T-cell (primary cell): ENCODE results near the gene PCYOX1L. TPM values are rescaled to one million over a fixed set of nuclear protein-coding genes. Genes with fewer than 3 reads are reported as not detected.

Experiments
- ATAC-seq, 4 experiments: fragments of 200-7000 bp in 3 of 4; fragments of 150-1000 bp in 1 of 4; cut with Tn5 transposase; replicated peaks in 1 of 4; 1 replicate in 3 of 4; 2 replicates in 1 of 4; pipeline ENCODE4 v1.10.0; 2021; ENCODE audit warnings: moderate library complexity in 3 of 4, mild to moderate bottlenecking in 2 of 4, moderate number of reproducible peaks in 1 of 4
- CTCF ChIA-PET, 2 donors: fragments of 300-600 bp; sonication (Branson Sonifier 250); formaldehyde crosslinking; loops; one replicate each; lab custom pipeline; 2022; ENCODE audit warnings: antibody characterized with exemption in 2 of 2; lab: Charles Lee
- POLR2A ChIA-PET, 2 donors: fragments of 300-600 bp; sonication (Branson Sonifier 250); formaldehyde crosslinking; loops; one replicate each; lab custom pipeline; 2022; ENCODE audit warnings: antibody characterized with exemption in 2 of 2; lab: Charles Lee
- DNase-seq, 35 experiments: peaks; one replicate each; pipeline versions ENCODE4 v3.0.0 to v3.0.0-alpha.2; 2013 to 2023
- H3K27ac ChIP-seq: one replicate; pipeline ENCODE4 v1.5.1; 2013; ENCODE audit warnings: low read length
- H3K27me3 ChIP-seq, 2 experiments: replicated peaks in 1 of 2; 1 replicate in 1 of 2; 2 replicates in 1 of 2; pipeline versions ENCODE4 v1.6.1 to v1.7.0; 2013; ENCODE audit warnings: low read length in 1 of 2, mixed read lengths in 1 of 2; ENCODE audit not compliant: control insufficient read depth in 2 of 2, insufficient read depth in 2 of 2; ENCODE audit errors: extremely low read depth in 1 of 2
- H3K36me3 ChIP-seq, 2 donors: 1 replicate in 1 of 2; 2 replicates in 1 of 2; pipeline versions ENCODE4 v1.6.1 to v1.7.0; 2013; ENCODE audit warnings: low read length in 1 of 2; ENCODE audit not compliant: control insufficient read depth in 2 of 2, insufficient read depth in 1 of 2; ENCODE audit errors: extremely low read depth in 1 of 2
- H3K4me1 ChIP-seq, 2 experiments: 1 replicate in 1 of 2; 2 replicates in 1 of 2; pipeline versions ENCODE4 v1.6.1 to v1.7.0; 2013; ENCODE audit warnings: low read length in 2 of 2, mixed read lengths in 1 of 2; ENCODE audit not compliant: insufficient read depth in 2 of 2, control insufficient read depth in 1 of 2; ENCODE audit errors: extremely low read depth in 1 of 2
- H3K4me3 ChIP-seq, 2 donors: 1 replicate in 1 of 2; 2 replicates in 1 of 2; pipeline versions ENCODE4 v1.5.1 to v1.7.0; 2013; ENCODE audit warnings: mild to moderate bottlenecking in 2 of 2, low read length in 1 of 2, moderate library complexity in 1 of 2; ENCODE audit not compliant: control insufficient read depth in 1 of 2; ENCODE audit errors: extremely low read depth in 1 of 2
- H3K9me3 ChIP-seq: 2 replicates; pipeline ENCODE4 v1.7.0; 2013
- H3K27ac Mint-ChIP-seq, 2 donors: one replicate each; pipeline ENCODE4 v1.8.0; 2020 to 2021; ENCODE audit warnings: mild to moderate bottlenecking in 2 of 2, mixed read lengths in 2 of 2
- H3K27me3 Mint-ChIP-seq, 2 donors: one replicate each; pipeline ENCODE4 v1.8.0; 2021 to 2022; ENCODE audit warnings: mixed read lengths in 2 of 2
- H3K36me3 Mint-ChIP-seq: one replicate; pipeline ENCODE4 v1.8.0; 2021; ENCODE audit warnings: mixed read lengths
- H3K4me1 Mint-ChIP-seq, 3 donors: one replicate each; pipeline ENCODE4 v1.8.0; 2020 to 2022; ENCODE audit warnings: mixed read lengths in 3 of 3, mild to moderate bottlenecking in 1 of 3
- H3K4me3 Mint-ChIP-seq, 3 donors: one replicate each; pipeline ENCODE4 v1.8.0; 2020 to 2022; ENCODE audit warnings: mild to moderate bottlenecking in 3 of 3, mixed read lengths in 3 of 3, moderate library complexity in 3 of 3
- H3K9me3 Mint-ChIP-seq, 3 donors: one replicate each; pipeline ENCODE4 v1.8.0; 2020 to 2022; ENCODE audit warnings: mixed read lengths in 3 of 3
- WGBS: methylation state at CpG from one replicate; pipeline ENCODE4 v1.1.5; 2013; ENCODE audit warnings: missing lambda C conversion rate; ENCODE audit not compliant: insufficient coverage; 5-methylcytosine and 5-hydroxymethylcytosine counted together
- total RNA-seq, 35 experiments: library from RNA in 6 of 35; stranded (reverse) in 6 of 35; fragments of 120-200 nt in 1 of 35; gene quantifications; one replicate each; pipeline versions ENCODE4 v1.2.1 to v1.2.4 and lab custom pipeline; 2013 to 2026

PCYOX1L gene
- total RNA-seq, 5 donors from 2014 or later (not counting 1 experiment from before 2014, with no cell fraction given): 26.9 to 40.2 (median 35.0) TPM

DNA sequence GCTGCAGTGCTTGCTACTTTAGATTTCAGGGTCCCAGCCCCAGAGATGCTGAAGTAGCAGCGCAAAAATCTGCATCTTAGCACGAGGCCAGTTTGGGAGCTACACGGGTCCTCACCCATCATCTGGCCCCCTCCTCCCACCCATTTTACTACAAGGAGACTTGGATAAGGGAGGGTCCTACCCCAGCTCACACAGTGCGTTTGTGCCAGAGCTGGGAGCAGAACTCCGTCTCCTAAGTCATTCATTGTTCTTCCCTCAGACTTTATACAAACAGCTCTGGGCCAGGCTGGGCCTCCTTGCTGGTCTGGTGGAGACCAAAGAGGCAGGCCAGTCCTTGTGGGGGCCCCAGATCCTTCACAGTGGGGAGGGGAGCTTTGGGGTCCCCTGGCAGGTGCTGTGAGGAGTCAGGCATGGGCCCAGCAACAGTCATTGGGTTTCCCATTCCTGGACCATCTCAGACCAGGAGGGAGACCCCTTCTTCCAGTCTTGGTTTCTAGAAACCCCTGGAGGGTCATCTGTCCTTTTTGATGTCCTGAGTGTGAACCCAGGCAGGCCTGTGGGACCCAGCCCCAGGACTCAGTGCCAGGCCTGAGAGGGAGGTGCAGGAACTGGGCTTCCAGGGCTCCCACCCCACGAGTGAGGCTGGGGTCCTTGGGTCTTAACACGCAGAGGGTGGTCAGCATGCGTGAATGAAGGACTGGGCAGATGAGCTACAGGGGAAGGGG is 23.6 kb downstream of the PCYOX1L start:
- peaks cover 0 to 2% of the 10 kb centered on the region in 2 donors for H3K27me3 Mint-ChIP-seq
- peaks cover 0 to 7% of the 10 kb centered on the region in 2 experiments for H3K4me1 ChIP-seq
- ChIA-PET POLR2A (interaction anchor here in 1 of 2 donors (0.6 kb wide), 1 partner anchor 243 kb away, joined by 4 read pairs; no protein-coding TSS in a partner anchor), CTCF (interaction anchor here (0.5 to 2.5 kb wide), 16 partner anchors 10 to 1103 kb away, joined by 3 to 18 read pairs (median 3); partner anchors contain the start of gene PCYOX1L (in 1 of the 2))
- peaks cover 0 to 9% (median 2%) of the 10 kb centered on the region in 3 donors for H3K4me1 Mint-ChIP-seq
- DNase-seq (no peak), ATAC-seq (no peak)
- no peaks in the 10 kb centered on the region for H3K9me3 Mint-ChIP-seq
- H3K36me3 ChIP-seq: no peaks in the 10 kb centered on the region
- no peak overlapping the region for H3K4me3 ChIP-seq
- H3K27ac Mint-ChIP-seq: no peak overlapping the region
- H3K4me3 Mint-ChIP-seq: no peak overlapping the region
- no peaks in the 10 kb centered on the region for H3K9me3 ChIP-seq
- no peak overlapping the region for H3K27ac ChIP-seq
- peaks cover 0 to 24% of the 10 kb centered on the region in 2 experiments for H3K27me3 ChIP-seq
- WGBS: 13% methylated on average over 3 of the region's 8 CpGs
- peaks cover 4% of the 10 kb centered on the region for H3K36me3 Mint-ChIP-seq

DNA sequence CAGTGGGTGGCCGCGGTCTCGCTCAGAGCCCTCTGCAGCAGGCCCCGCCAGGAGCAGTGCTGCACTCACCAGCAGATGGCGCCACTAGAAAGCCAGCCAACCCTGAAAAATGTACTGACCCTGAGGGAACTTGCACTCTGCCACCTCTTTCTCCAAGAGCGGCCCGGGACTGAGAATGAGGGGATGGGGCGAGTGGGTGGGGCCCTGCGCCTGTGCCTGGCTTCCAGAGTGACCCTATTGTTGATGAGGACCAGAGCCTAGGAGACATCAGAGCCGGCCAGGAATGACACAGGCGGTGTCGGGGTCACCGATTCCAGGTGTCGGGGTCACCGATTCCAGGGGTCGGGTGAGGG is 24.1 kb downstream of the PCYOX1L start:
- Mint-ChIP-seq H3K4me3 (no peak overlapping the region), H3K4me1 (peaks cover 0 to 9% (median 2%) of the 10 kb centered on the region in 3 donors), H3K36me3 (peaks cover 4% of the 10 kb centered on the region), H3K27ac (no peak overlapping the region), H3K27me3 (peaks cover 0 to 2% of the 10 kb centered on the region in 2 donors), H3K9me3 (no peaks in the 10 kb centered on the region)
- peaks cover 0 to 23% of the 10 kb centered on the region in 2 experiments for H3K27me3 ChIP-seq
- no peak overlapping the region for H3K4me3 ChIP-seq
- CTCF ChIA-PET: interaction anchor here (0.5 to 2.5 kb wide), 16 partner anchors 10 to 1102 kb away, joined by 3 to 18 read pairs (median 3); partner anchors contain the start of gene PCYOX1L (in 1 of the 2)
- peaks cover 0 to 7% of the 10 kb centered on the region in 2 experiments for H3K4me1 ChIP-seq
- H3K27ac ChIP-seq: no peak overlapping the region
- no peaks in the 10 kb centered on the region for H3K9me3 ChIP-seq
- H3K36me3 ChIP-seq: no peaks in the 10 kb centered on the region
- POLR2A ChIA-PET: interaction anchor here in 1 of 2 donors (0.6 kb wide), 1 partner anchor 242 kb away, joined by 4 read pairs; no protein-coding TSS in a partner anchor
- ATAC-seq: peak; percentile 64 to 85 (median 72)
- DNase-seq: peak; percentile 10 to 79 (median 60)
- WGBS: 35% methylated on average over 10 of the region's 16 CpGs

DNA sequence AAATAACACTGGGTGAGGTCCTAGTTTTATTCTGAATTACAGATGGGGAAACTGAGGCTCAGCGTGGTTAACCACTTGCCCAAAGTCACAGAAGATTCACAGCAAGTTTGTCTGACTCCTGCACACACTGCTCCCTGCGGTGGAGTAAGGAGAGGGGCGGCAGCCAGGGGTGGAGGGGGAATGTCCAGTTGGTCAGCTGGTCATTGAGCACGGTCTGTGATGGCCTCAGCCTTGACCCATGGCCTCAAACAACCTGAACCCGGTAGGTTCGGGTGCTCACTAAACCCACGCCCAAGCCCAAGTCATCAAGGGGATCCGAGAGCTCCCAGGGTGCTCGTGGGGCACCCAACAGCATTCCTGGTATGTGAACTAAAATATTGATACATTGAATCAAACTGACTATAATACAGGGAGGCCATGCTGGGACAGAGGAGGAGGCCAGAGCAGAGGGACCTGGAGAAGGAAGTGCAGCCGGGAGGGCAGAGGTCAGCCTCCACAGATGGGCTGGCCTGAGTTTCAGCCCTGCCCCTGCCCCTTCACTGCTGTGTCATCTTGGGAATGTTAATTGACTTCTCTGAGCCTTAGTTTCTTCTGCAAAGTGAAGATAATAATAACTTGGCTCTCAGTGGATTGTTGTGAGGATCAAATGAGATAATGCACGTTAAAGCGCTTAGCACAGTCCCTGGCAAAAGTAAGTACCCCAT is 24.8 kb downstream of the PCYOX1L start:
- Mint-ChIP-seq H3K4me1 (peaks cover 0 to 9% (median 2%) of the 10 kb centered on the region in 3 donors), H3K36me3 (no peaks in the 10 kb centered on the region), H3K27ac (no peak overlapping the region), H3K9me3 (no peaks in the 10 kb centered on the region), H3K27me3 (peaks cover 0 to 2% of the 10 kb centered on the region in 2 donors), H3K4me3 (no peak overlapping the region)
- Histone ChIP-seq H3K27me3 (peaks cover 0 to 20% of the 10 kb centered on the region in 2 experiments), H3K4me1 (peaks cover 0 to 7% of the 10 kb centered on the region in 2 experiments), H3K36me3 (no peaks in the 10 kb centered on the region), H3K4me3 (no peak overlapping the region), H3K27ac (no peak overlapping the region), H3K9me3 (no peaks in the 10 kb centered on the region)
- ChIA-PET POLR2A (interaction anchor here in 1 of 2 donors (1.0 kb wide), 1 partner anchor 72 kb away, joined by 3 read pairs; no protein-coding TSS in a partner anchor), CTCF (interaction anchor here (0.5 to 2.3 kb wide), 13 partner anchors 8 to 183 kb away, joined by 3 to 7 read pairs (median 3); no protein-coding TSS in a partner anchor)
- WGBS: 88% methylated on average over 6 of the region's 12 CpGs
- ATAC-seq (no peak), DNase-seq (no peak)

DNA sequence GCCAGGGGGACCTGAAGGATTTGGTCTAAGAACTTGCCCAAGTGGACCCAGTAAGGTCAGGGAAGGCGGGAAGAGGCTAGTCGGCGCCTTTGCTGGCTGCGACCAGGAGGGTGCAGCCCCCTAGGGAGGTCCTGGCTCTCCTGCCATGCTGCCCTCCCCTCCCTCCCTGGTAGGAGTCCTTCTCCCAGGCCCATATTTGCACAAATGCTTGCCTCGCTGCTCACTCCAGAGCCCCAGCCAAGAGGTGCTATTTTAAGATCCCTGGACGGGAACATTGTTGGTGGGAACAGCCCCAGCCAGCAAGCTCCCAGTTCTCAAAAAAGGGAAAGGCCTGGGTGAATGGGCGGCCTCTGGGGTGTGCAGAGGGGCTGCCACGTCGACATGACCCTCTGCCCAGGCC is 25.6 kb downstream of the PCYOX1L start:
- DNase-seq: no peak
- 100% methylated on average over 1 of the region's 9 CpGs for WGBS
- Histone ChIP-seq H3K27me3 (peaks cover 0 to 20% of the 10 kb centered on the region in 2 experiments), H3K9me3 (no peaks in the 10 kb centered on the region), H3K36me3 (no peaks in the 10 kb centered on the region), H3K4me1 (peaks cover 0 to 7% of the 10 kb centered on the region in 2 experiments), H3K4me3 (no peak overlapping the region), H3K27ac (no peak overlapping the region)
- H3K36me3 Mint-ChIP-seq: no peaks in the 10 kb centered on the region
- H3K4me3 Mint-ChIP-seq: no peak overlapping the region
- peaks cover 0 to 9% (median 2%) of the 10 kb centered on the region in 3 donors for H3K4me1 Mint-ChIP-seq
- H3K9me3 Mint-ChIP-seq: no peaks in the 10 kb centered on the region
- ChIA-PET CTCF (interaction anchor here in 1 of 2 donors (2.3 kb wide), 1 partner anchor 183 kb away, joined by 7 read pairs; no protein-coding TSS in a partner anchor), POLR2A (no interaction called here)
- peaks cover 0 to 2% of the 10 kb centered on the region in 2 donors for H3K27me3 Mint-ChIP-seq
- H3K27ac Mint-ChIP-seq: no peak overlapping the region
- no peak for ATAC-seq

DNA sequence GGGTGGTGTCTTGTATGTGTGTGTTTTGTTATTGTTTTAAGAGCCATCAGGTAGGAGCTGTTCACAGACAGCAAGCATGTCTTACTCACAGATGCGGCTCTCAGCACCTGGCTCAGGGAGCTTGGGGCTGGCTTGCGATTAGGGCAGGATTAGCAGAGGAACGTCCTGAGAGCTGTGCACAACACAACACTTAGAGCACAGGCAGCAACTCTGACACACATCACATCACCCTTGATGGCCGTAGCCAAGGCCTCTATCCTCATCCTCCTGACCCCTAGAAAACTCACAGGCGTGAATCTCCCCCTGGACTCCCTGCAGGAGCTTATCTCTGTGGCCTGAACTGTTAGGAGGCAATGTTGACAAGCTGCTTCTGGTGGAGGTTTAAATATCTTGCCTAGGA is 28.3 kb downstream of the PCYOX1L start:
- no peak overlapping the region for H3K27ac Mint-ChIP-seq
- Histone ChIP-seq H3K4me1 (peaks cover 0 to 7% of the 10 kb centered on the region in 2 experiments), H3K36me3 (no peaks in the 10 kb centered on the region), H3K27me3 (peaks cover 0 to 14% of the 10 kb centered on the region in 2 experiments), H3K4me3 (no peak overlapping the region), H3K27ac (no peak overlapping the region), H3K9me3 (no peaks in the 10 kb centered on the region)
- ChIA-PET POLR2A (no interaction called here), CTCF (interaction anchor here in 1 of 2 donors (1.2 kb wide), 1 partner anchor 10 kb away, joined by 3 read pairs; no protein-coding TSS in a partner anchor)
- no peaks in the 10 kb centered on the region for H3K36me3 Mint-ChIP-seq
- H3K27me3 Mint-ChIP-seq: peaks cover 0 to 2% of the 10 kb centered on the region in 2 donors
- peaks cover 0 to 9% (median 6%) of the 10 kb centered on the region in 3 donors for H3K4me1 Mint-ChIP-seq
- ATAC-seq: no peak
- no peak overlapping the region for H3K4me3 Mint-ChIP-seq
- H3K9me3 Mint-ChIP-seq: no peaks in the 10 kb centered on the region
- 80% methylated on average over 2 of the region's 5 CpGs for WGBS
- DNase-seq: no peak
